Urinary bladder (tissue), 4 donors: Measurements from ENCODE around the gene SUPT20HL2. TPM values are rescaled to one million over a fixed set of nuclear protein-coding genes. Genes with fewer than 3 reads are reported as not detected.
"Not testable (repeated sequence)": the region's sequence is repeated elsewhere in the genome, so short reads cannot be mapped to it uniquely, and the experiment has no call there.

Source experiments
- DNase-seq: peaks from one replicate; pipeline ENCODE4 v3.0.0-alpha.2; 2015; ENCODE audit errors: extremely low spot score
- H3K27ac ChIP-seq: one replicate; pipeline ENCODE4 v1.5.1; 2013; ENCODE audit warnings: low read depth, mild to moderate bottlenecking, moderate library complexity
- H3K36me3 ChIP-seq: one replicate; pipeline ENCODE4 v1.6.1; 2013; ENCODE audit warnings: mild to moderate bottlenecking, moderate library complexity; ENCODE audit not compliant: insufficient read depth
- H3K4me1 ChIP-seq: one replicate; pipeline ENCODE4 v1.6.1; 2013; ENCODE audit warnings: mild to moderate bottlenecking, moderate library complexity; ENCODE audit not compliant: insufficient read depth
- H3K4me3 ChIP-seq: one replicate; pipeline ENCODE4 v1.5.1; 2013; ENCODE audit warnings: low read depth, low read length
- WGBS: extraction: QIAGEN DNeasy Blood & Tissue Kit; methylation state at CpG from one replicate; pipeline ENCODE4 v1.1.7; 2013; 5-methylcytosine and 5-hydroxymethylcytosine counted together
- polyA plus RNA-seq: library from polyadenylated mRNA; stranded (reverse); fragments of 200-250 nt; gene quantifications from one replicate; pipeline ENCODE4 v1.2.3, GENCODE V29; 2013
- total RNA-seq: library from RNA; depleted of rRNA; stranded (reverse); fragments of >200 nt; gene quantifications from one replicate; pipeline ENCODE4 v1.2.3, GENCODE V29; 2014
- donor health status: healthy with polysubstance abuse.
- donor health status: healthy.

Gene SUPT20HL2
- total RNA-seq (not detected), polyA plus RNA-seq (0.06 TPM)

GRCh38 chrX:24314019-24314635, at the start of gene SUPT20HL2:
Gene SUPT20HL2, minus strand, starts transcription at chrX:24314069. Its CDS starts 754 bp downstream, at chrX:24313315.
- no peak within 1 kb of the TSS for H3K27ac ChIP-seq
- 98% methylated on average over 39 of the region's 39 CpGs for WGBS
- H3K36me3 ChIP-seq = no peaks in the 10 kb centered on the region
- H3K4me3 ChIP-seq = no peak within 1 kb of the TSS
- no peaks in the 10 kb centered on the region for H3K4me1 ChIP-seq
- no peak for DNase-seq

- not testable (repeated sequence) for H3K36me3 ChIP-seq, H3K4me1 ChIP-seq, H3K4me3 ChIP-seq, DNase-seq, H3K27ac ChIP-seq
- 97% methylated on average over 35 of the region's 41 CpGs for WGBS
Observed at GRCh38 chrX:24362089-24362745, 48.3 kb upstream of the SUPT20HL2 start.

GRCh38 chrX:24360272-24360671, 46.4 kb upstream of the SUPT20HL2 start, which contains the start of gene SUPT20HL1:
Gene SUPT20HL1, plus strand, starts transcription at chrX:24360639. Its CDS starts 2,122 bp downstream, at chrX:24362761.
- no peak within 1 kb of the TSS for H3K27ac ChIP-seq
- no peaks in the 10 kb centered on the region for H3K36me3 ChIP-seq
- 93% methylated on average over 3 of the region's 3 CpGs for WGBS
- H3K4me1 ChIP-seq = no peaks in the 10 kb centered on the region
- no peak within 1 kb of the TSS for H3K4me3 ChIP-seq
- no peak for DNase-seq

GRCh38 chrX:24357106-24357505, 43.2 kb upstream of the SUPT20HL2 start:
- Histone ChIP-seq H3K4me1 (no peaks in the 10 kb centered on the region), H3K36me3 (no peaks in the 10 kb centered on the region), H3K27ac (no peak overlapping the region), H3K4me3 (no peak overlapping the region)
- no peak for DNase-seq

- no peak overlapping the region for H3K4me3 ChIP-seq
- WGBS = 89% methylated on average over 8 of the region's 8 CpGs
- no peak for DNase-seq
- H3K27ac ChIP-seq = no peak overlapping the region
- no peaks in the 10 kb centered on the region for H3K4me1 ChIP-seq
- H3K36me3 ChIP-seq = no peaks in the 10 kb centered on the region
Observed at GRCh38 chrX:24355095-24355494, 41.2 kb upstream of the SUPT20HL2 start.

- Histone ChIP-seq H3K27ac (no peak overlapping the region), H3K4me3 (no peak overlapping the region), H3K4me1 (no peaks in the 10 kb centered on the region), H3K36me3 (no peaks in the 10 kb centered on the region)
- 98% methylated on average over 4 of the region's 4 CpGs for WGBS
- DNase-seq = no peak
Observed at GRCh38 chrX:24350217-24350616, 36.3 kb upstream of the SUPT20HL2 start.

- Histone ChIP-seq H3K36me3 (no peaks in the 10 kb centered on the region), H3K27ac (no peak overlapping the region), H3K4me1 (no peaks in the 10 kb centered on the region), H3K4me3 (no peak overlapping the region)
- DNase-seq = no peak
- 15% methylated on average over 1 of the region's 1 CpG for WGBS
Observed at GRCh38 chrX:24347881-24348280, 34.0 kb upstream of the SUPT20HL2 start.

GRCh38 chrX:24343719-24344118, 29.9 kb upstream of the SUPT20HL2 start:
- WGBS = 74% methylated on average over 9 of the region's 9 CpGs

GRCh38 chrX:24341795-24342194, 27.9 kb upstream of the SUPT20HL2 start:
- Histone ChIP-seq H3K4me1 (no peaks in the 10 kb centered on the region), H3K36me3 (no peaks in the 10 kb centered on the region), H3K27ac (no peak overlapping the region), H3K4me3 (no peak overlapping the region)
- no peak for DNase-seq
- WGBS = 44% methylated on average over 1 of the region's 1 CpG

More at GRCh38 chrX:24343719-24344118, 29.9 kb upstream of the SUPT20HL2 start:
- Histone ChIP-seq H3K4me1 (no peaks in the 10 kb centered on the region), H3K27ac (no peak overlapping the region), H3K4me3 (no peak overlapping the region), H3K36me3 (no peaks in the 10 kb centered on the region)
- DNase-seq = no peak

GRCh38 chrX:24340501-24340900, 26.6 kb upstream of the SUPT20HL2 start:
- H3K4me1 ChIP-seq = no peaks in the 10 kb centered on the region
- WGBS = 92% methylated on average over 2 of the region's 2 CpGs
- H3K27ac ChIP-seq = no peak overlapping the region
- H3K36me3 ChIP-seq = no peaks in the 10 kb centered on the region
- no peak overlapping the region for H3K4me3 ChIP-seq
- DNase-seq = no peak

GRCh38 chrX:24339911-24340310, 26.0 kb upstream of the SUPT20HL2 start:
- no peak overlapping the region for H3K4me3 ChIP-seq
- no peaks in the 10 kb centered on the region for H3K36me3 ChIP-seq
- no peak overlapping the region for H3K27ac ChIP-seq
- H3K4me1 ChIP-seq = no peaks in the 10 kb centered on the region
- DNase-seq = no peak

- WGBS = 89% methylated on average over 1 of the region's 1 CpG
- H3K4me3 ChIP-seq = no peak overlapping the region
- H3K36me3 ChIP-seq = no peaks in the 10 kb centered on the region
- H3K27ac ChIP-seq = no peak overlapping the region
- H3K4me1 ChIP-seq = no peaks in the 10 kb centered on the region
- DNase-seq = no peak
Observed at GRCh38 chrX:24335871-24336270, 22.0 kb upstream of the SUPT20HL2 start.

GRCh38 chrX:24334461-24334860, 20.6 kb upstream of the SUPT20HL2 start:
- no peak overlapping the region for H3K27ac ChIP-seq
- H3K4me1 ChIP-seq = no peaks in the 10 kb centered on the region
- no peak for DNase-seq
- no peak overlapping the region for H3K4me3 ChIP-seq
- no peaks in the 10 kb centered on the region for H3K36me3 ChIP-seq

- Histone ChIP-seq H3K36me3 (no peaks in the 10 kb centered on the region), H3K27ac (no peak overlapping the region), H3K4me1 (no peaks in the 10 kb centered on the region), H3K4me3 (no peak overlapping the region)
- 37% methylated on average over 1 of the region's 1 CpG for WGBS
- DNase-seq = no peak
Observed at GRCh38 chrX:24333371-24333770, 19.5 kb upstream of the SUPT20HL2 start.
